ENCODE measurements around the gene S100P. TPM values are rescaled to one million over a fixed set of nuclear protein-coding genes. Genes with fewer than 3 reads are reported as not detected.

Gene S100P
- 0.23 TPM in 1 of 2 replicates, not detected in the other for total RNA-seq

GRCh38 chr4:6693231-6694176 lies at the start of gene S100P:
Gene S100P, plus strand, starts transcription at chr4:6693878. Its CDS starts 55 bp downstream, at chr4:6693933.

GRCh38 chr4:6709230-6710114 lies 15.8 kb downstream of the S100P start, which contains the start of gene MRFAP1L1:
Gene MRFAP1L1, minus strand, starts transcription at chr4:6709865. Its CDS starts 236 bp downstream, at chr4:6709629.

GRCh38 chr4:6716018-6716911 lies 22.6 kb downstream of the S100P start, which contains the start of gene BLOC1S4:
Gene BLOC1S4, plus strand, starts transcription at chr4:6716174. Its CDS starts 36 bp downstream, at chr4:6716210.

Other genes starting within 250 kb of the S100P start
- gene PPP2R2C, start 221.3 kb upstream of the S100P start, total RNA-seq, result 0.16 and 0.80 TPM in 2 replicates
- gene MAN2B2, start 118.7 kb upstream of the S100P start, total RNA-seq, result 12.8 and 19.5 TPM in 2 replicates
- 158 and 229 TPM in 2 replicates for gene MRFAP1, start 53.2 kb upstream of the S100P start, total RNA-seq
- gene MRFAP1L1, start 16.0 kb downstream of the S100P start, total RNA-seq, result 32.1 and 35.7 TPM in 2 replicates
- gene BLOC1S4, start 22.3 kb downstream of the S100P start, total RNA-seq, result 19.8 and 25.3 TPM in 2 replicates
- 8.4 and 9.4 TPM in 2 replicates for gene KIAA0232, start 88.8 kb downstream of the S100P start, total RNA-seq
- 56.2 and 86.9 TPM in 2 replicates for gene TBC1D14, start 215.9 kb downstream of the S100P start, total RNA-seq

All from hair follicular keratinocyte (primary cell).